ENCODE measurements around the gene CEACAM16.
A peak's percentile ranks its signal among the peaks of the same experiment; 100 is the strongest.
"Not testable (repeated sequence)": the region's sequence is repeated elsewhere in the genome, so short reads cannot be mapped to it uniquely, and the experiment has no call there.

CEACAM16 gene

GRCh38 chr19:44704982-44705381, 6.0 kb downstream of the CEACAM16 start:
- DNase-seq = no peak

GRCh38 chr19:44705502-44706010, 6.6 kb downstream of the CEACAM16 start:
- no peak for DNase-seq

- DNase-seq = no peak
Observed at GRCh38 chr19:44706506-44707236, 7.7 kb downstream of the CEACAM16 start.

- no peak for DNase-seq
Observed at GRCh38 chr19:44707794-44708193, 8.8 kb downstream of the CEACAM16 start.

GRCh38 chr19:44708940-44709339, 10.0 kb downstream of the CEACAM16 start:
- DNase-seq = no peak

- not testable (repeated sequence) for DNase-seq
Observed at GRCh38 chr19:44709434-44710266, 10.7 kb downstream of the CEACAM16 start.

- no peak for DNase-seq
Observed at GRCh38 chr19:44710483-44710882, 11.5 kb downstream of the CEACAM16 start.

- no peak for DNase-seq
Observed at GRCh38 chr19:44712864-44713515, 14.0 kb downstream of the CEACAM16 start.

- DNase-seq = no peak
Observed at GRCh38 chr19:44714597-44715169, 15.7 kb downstream of the CEACAM16 start.

GRCh38 chr19:44717603-44718002, 18.7 kb downstream of the CEACAM16 start:
- no peak for DNase-seq

GRCh38 chr19:44718441-44719261, 19.7 kb downstream of the CEACAM16 start:
- no peak for DNase-seq

- no peak for DNase-seq
Observed at GRCh38 chr19:44719262-44719701, 20.3 kb downstream of the CEACAM16 start.

GRCh38 chr19:44720396-44720795, 21.4 kb downstream of the CEACAM16 start:
- not testable (repeated sequence) for DNase-seq

GRCh38 chr19:44720945-44721344, 22.0 kb downstream of the CEACAM16 start:
- DNase-seq = no peak

- DNase-seq = not testable (repeated sequence)
Observed at GRCh38 chr19:44721369-44721768, 22.4 kb downstream of the CEACAM16 start.

GRCh38 chr19:44722131-44723121, 23.5 kb downstream of the CEACAM16 start:
- no peak for DNase-seq

- no peak for DNase-seq
Observed at GRCh38 chr19:44723299-44723951, 24.5 kb downstream of the CEACAM16 start.

- peak; percentile 44 for DNase-seq
Observed at GRCh38 chr19:44723952-44724319, 25.0 kb downstream of the CEACAM16 start.

- no peak for DNase-seq
Observed at GRCh38 chr19:44725251-44725650, 26.3 kb downstream of the CEACAM16 start.

- no peak for DNase-seq
Observed at GRCh38 chr19:44725684-44726083, 26.7 kb downstream of the CEACAM16 start.
